GM12891 (cell line): ENCODE data around the gene ANKZF1.

ENCODE experiments used
- PAX5 ChIP-seq: IDR thresholded peaks from 2 replicates; pipeline ENCODE4 v1.6.1; 2011; ENCODE audit warnings: low read length, moderate library complexity, mild to moderate bottlenecking; ENCODE audit not compliant: insufficient read depth, severe bottlenecking
- POLR2A ChIP-seq: IDR thresholded peaks from 2 replicates; pipeline ENCODE4 v1.6.1; 2011; ENCODE audit warnings: low read depth, low read length, control low read depth
- POLR2AphosphoS5 ChIP-seq: IDR thresholded peaks from 2 replicates; pipeline ENCODE4 v1.6.1; 2011; ENCODE audit warnings: low read depth, low read length, control low read depth
- SPI1 ChIP-seq: IDR thresholded peaks from 2 replicates; pipeline ENCODE4 v1.6.1; 2011; ENCODE audit warnings: low read depth, low read length, control low read depth
- TAF1 ChIP-seq: IDR thresholded peaks from 2 replicates; pipeline ENCODE4 v1.6.1; 2011; ENCODE audit warnings: low read depth, low read length, control low read depth

DNA sequence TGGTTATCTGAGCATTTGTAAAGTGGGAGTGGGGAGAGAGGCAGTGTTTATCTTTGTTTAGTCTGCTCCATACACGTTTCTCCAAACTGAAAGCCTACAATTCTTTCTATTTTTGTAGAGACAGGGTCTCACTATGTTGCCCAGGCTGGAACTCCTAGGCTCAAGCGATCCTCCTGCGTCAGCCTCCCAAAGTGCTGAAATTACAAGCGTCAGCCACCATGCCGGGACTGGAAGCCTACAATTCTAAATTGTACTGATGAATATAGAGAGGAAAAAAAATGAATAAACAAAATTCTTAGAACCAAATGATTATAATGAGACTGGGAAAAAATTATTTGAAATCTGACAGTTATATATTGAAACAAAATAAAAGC, 24.5 kb upstream of the ANKZF1 start:
- TF ChIP-seq POLR2AphosphoS5 (no peak), POLR2A (no peak), PAX5 (no peak), TAF1 (no peak), SPI1 (no peak)
